Measurements from ENCODE around the gene RGS10. TPM values are rescaled to one million over a fixed set of nuclear protein-coding genes. Genes with fewer than 3 reads are reported as not detected.

The RGS10 gene
- total RNA-seq, 1 donor from 2014 or later: 4.8 TPM

- DNase-seq (no peak), ATAC-seq (ENCODE audit: poor library complexity) (no peak)
- intact Hi-C loops (cut with DNase I): no loop called here
These were observed 18.4 kb downstream of the RGS10 start for GRCh38 chr10:119523895-119524719.

GRCh38 chr10:119522747-119523426 lies 19.6 kb downstream of the RGS10 start:
- DNase-seq: no peak
- no peak for ATAC-seq (ENCODE audit: poor library complexity)
- intact Hi-C loops (cut with DNase I): no loop called here

- ATAC-seq (ENCODE audit: poor library complexity) (no peak), DNase-seq (no peak)
- intact Hi-C loops (cut with DNase I): no loop called here
These were observed 20.9 kb downstream of the RGS10 start for GRCh38 chr10:119521443-119522204.

GRCh38 chr10:119520283-119520682 lies 22.2 kb downstream of the RGS10 start:
- no peak for ATAC-seq (ENCODE audit: poor library complexity)
- intact Hi-C loops (cut with DNase I): no loop called here
- no peak for DNase-seq

GRCh38 chr10:119518936-119519335 lies 23.6 kb downstream of the RGS10 start:
- DNase-seq: no peak
- ATAC-seq (ENCODE audit: poor library complexity): no peak
- intact Hi-C loops (cut with DNase I): no loop called here

GRCh38 chr10:119518176-119518575 lies 24.3 kb downstream of the RGS10 start:
- intact Hi-C loops (cut with DNase I): no loop called here
- DNase-seq (no peak), ATAC-seq (ENCODE audit: poor library complexity) (no peak)

GRCh38 chr10:119517235-119518141 lies 25.0 kb downstream of the RGS10 start:
- ATAC-seq (ENCODE audit: poor library complexity): no peak
- no peak for DNase-seq
- intact Hi-C loops (cut with DNase I): no loop called here

- intact Hi-C loops (cut with DNase I): no loop called here
- ATAC-seq (ENCODE audit: poor library complexity) (peak; percentile 53), DNase-seq (no peak)
These were observed 25.9 kb downstream of the RGS10 start for GRCh38 chr10:119516381-119517234.

GRCh38 chr10:119515511-119516045 lies 26.9 kb downstream of the RGS10 start:
- ATAC-seq (ENCODE audit: poor library complexity) (peak; percentile 16), DNase-seq (no peak)
- intact Hi-C loops (cut with DNase I): no loop called here

GRCh38 chr10:119514819-119515218 lies 27.7 kb downstream of the RGS10 start:
- ATAC-seq (ENCODE audit: poor library complexity): no peak
- no peak for DNase-seq
- intact Hi-C loops (cut with DNase I): no loop called here

- DNase-seq (no peak), ATAC-seq (ENCODE audit: poor library complexity) (no peak)
- intact Hi-C loops (cut with DNase I): no loop called here
These were observed 30.5 kb downstream of the RGS10 start for GRCh38 chr10:119511828-119512515.

- intact Hi-C loops (cut with DNase I): no loop called here
- ATAC-seq (ENCODE audit: poor library complexity): peak; percentile 95
- DNase-seq: peak; percentile 82
These were observed 32.5 kb downstream of the RGS10 start for GRCh38 chr10:119509909-119510451.

GRCh38 chr10:119507115-119507514 lies 35.4 kb downstream of the RGS10 start:
- intact Hi-C loops (cut with DNase I): no loop called here
- DNase-seq (no peak), ATAC-seq (ENCODE audit: poor library complexity) (no peak)

GRCh38 chr10:119505588-119506315 lies 36.8 kb downstream of the RGS10 start:
- DNase-seq (no peak), ATAC-seq (ENCODE audit: poor library complexity) (no peak)
- intact Hi-C loops (cut with DNase I): no loop called here

GRCh38 chr10:119505131-119505551 lies 37.4 kb downstream of the RGS10 start:
- no peak for ATAC-seq (ENCODE audit: poor library complexity)
- intact Hi-C loops (cut with DNase I): no loop called here

GRCh38 chr10:119504651-119505050 lies 37.9 kb downstream of the RGS10 start:
- ATAC-seq (ENCODE audit: poor library complexity): no peak
- intact Hi-C loops (cut with DNase I): no loop called here

More at GRCh38 chr10:119505131-119505551, 37.4 kb downstream of the RGS10 start:
- no peak for DNase-seq

More at GRCh38 chr10:119504651-119505050, 37.9 kb downstream of the RGS10 start:
- no peak for DNase-seq
